GM19099 (cell line): Measurements from ENCODE around the gene USP47.

Source experiments
- POLR2A ChIP-seq: IDR thresholded peaks from 3 replicates; pipeline ENCODE4 v1.6.1; 2011; ENCODE audit warnings: low read depth; ENCODE audit not compliant: insufficient read length; ENCODE audit errors: extremely low read depth

Gene USP47

GRCh38 chr11:11937957-11938356, 96.2 kb downstream of the USP47 start:
- no peak for TF ChIP-seq POLR2A

- TF ChIP-seq POLR2A = no peak
Observed at GRCh38 chr11:11940551-11940950, 98.8 kb downstream of the USP47 start.

GRCh38 chr11:11942668-11943067, 100.9 kb downstream of the USP47 start:
- no peak for TF ChIP-seq POLR2A

- TF ChIP-seq POLR2A = no peak
Observed at GRCh38 chr11:11944444-11944843, 102.7 kb downstream of the USP47 start.

GRCh38 chr11:11946180-11946579, 104.4 kb downstream of the USP47 start:
- TF ChIP-seq POLR2A = no peak

GRCh38 chr11:11946878-11947277, 105.1 kb downstream of the USP47 start:
- no peak for TF ChIP-seq POLR2A

- TF ChIP-seq POLR2A = no peak
Observed at GRCh38 chr11:11947825-11948224, 106.1 kb downstream of the USP47 start.

- no peak for TF ChIP-seq POLR2A
Observed at GRCh38 chr11:11948242-11948947, 106.6 kb downstream of the USP47 start.

- TF ChIP-seq POLR2A = no peak
Observed at GRCh38 chr11:11949482-11949881, 107.7 kb downstream of the USP47 start.

GRCh38 chr11:11952036-11952435, 110.3 kb downstream of the USP47 start:
- no peak for TF ChIP-seq POLR2A

GRCh38 chr11:11956006-11956405, 114.2 kb downstream of the USP47 start:
- no peak for TF ChIP-seq POLR2A

GRCh38 chr11:11958403-11959231, 116.8 kb downstream of the USP47 start:
- TF ChIP-seq POLR2A = no peak

- no peak for TF ChIP-seq POLR2A
Observed at GRCh38 chr11:11959601-11960000, 117.8 kb downstream of the USP47 start.

GRCh38 chr11:11960687-11961086, 118.9 kb downstream of the USP47 start:
- TF ChIP-seq POLR2A = no peak

GRCh38 chr11:11961399-11962028, 119.7 kb downstream of the USP47 start:
- no peak for TF ChIP-seq POLR2A

- TF ChIP-seq POLR2A = no peak
Observed at GRCh38 chr11:11963067-11963466, 121.3 kb downstream of the USP47 start.
